Muscle of leg (tissue), 11 donors: ENCODE results near the gene PBRM1. TPM values are rescaled to one million over a fixed set of nuclear protein-coding genes. Genes with fewer than 3 reads are reported as not detected.

Experiments
- DNase-seq: peaks from one replicate; pipeline ENCODE4 v3.0.0; 2013
- H3K27ac ChIP-seq: one replicate; pipeline ENCODE4 v1.5.1; 2013; ENCODE audit warnings: mild to moderate bottlenecking, low read length, control low read depth
- H3K27me3 ChIP-seq: one replicate; pipeline ENCODE4 v1.6.1; 2013; ENCODE audit warnings: low read length; ENCODE audit not compliant: control insufficient read depth, insufficient read depth
- H3K36me3 ChIP-seq: one replicate; pipeline ENCODE4 v1.6.1; 2013; ENCODE audit warnings: low read length; ENCODE audit not compliant: control insufficient read depth, insufficient read depth
- H3K4me1 ChIP-seq: one replicate; pipeline ENCODE4 v1.6.1; 2013; ENCODE audit warnings: low read length; ENCODE audit not compliant: control insufficient read depth, insufficient read depth
- H3K4me3 ChIP-seq: one replicate; pipeline ENCODE4 v1.5.1; 2013; ENCODE audit warnings: low read length, control low read depth
- H3K9me3 ChIP-seq: replicated peaks from 2 replicates; pipeline ENCODE4 v1.6.1; 2013; ENCODE audit warnings: low read depth, low read length; ENCODE audit not compliant: control insufficient read depth
- WGBS: methylation state at CpG from one replicate; pipeline ENCODE4 v1.1.5; 2013; ENCODE audit warnings: missing lambda C conversion rate; ENCODE audit not compliant: insufficient coverage; 5-methylcytosine and 5-hydroxymethylcytosine counted together
- polyA plus RNA-seq, 8 donors: library from polyadenylated mRNA; unstranded; fragments of 120-200 nt; gene quantifications; one replicate each; pipeline versions ENCODE4 v1.2.1 to v1.2.3, GENCODE V29; 2013; ENCODE audit warnings: inconsistent platforms in 1 of 8, low replicate concordance in 1 of 8; ENCODE audit not compliant: insufficient read length in 8 of 8, insufficient read depth in 1 of 8
- total RNA-seq: library from RNA; stranded (reverse); fragments of 120-200 nt; gene quantifications from one replicate; pipeline ENCODE4 v1.2.4, GENCODE V29; 2013

Gene PBRM1
- total and polyA plus RNA-seq, 9 donors: 26.1 to 53.1 (median 47.3) TPM

DNA sequence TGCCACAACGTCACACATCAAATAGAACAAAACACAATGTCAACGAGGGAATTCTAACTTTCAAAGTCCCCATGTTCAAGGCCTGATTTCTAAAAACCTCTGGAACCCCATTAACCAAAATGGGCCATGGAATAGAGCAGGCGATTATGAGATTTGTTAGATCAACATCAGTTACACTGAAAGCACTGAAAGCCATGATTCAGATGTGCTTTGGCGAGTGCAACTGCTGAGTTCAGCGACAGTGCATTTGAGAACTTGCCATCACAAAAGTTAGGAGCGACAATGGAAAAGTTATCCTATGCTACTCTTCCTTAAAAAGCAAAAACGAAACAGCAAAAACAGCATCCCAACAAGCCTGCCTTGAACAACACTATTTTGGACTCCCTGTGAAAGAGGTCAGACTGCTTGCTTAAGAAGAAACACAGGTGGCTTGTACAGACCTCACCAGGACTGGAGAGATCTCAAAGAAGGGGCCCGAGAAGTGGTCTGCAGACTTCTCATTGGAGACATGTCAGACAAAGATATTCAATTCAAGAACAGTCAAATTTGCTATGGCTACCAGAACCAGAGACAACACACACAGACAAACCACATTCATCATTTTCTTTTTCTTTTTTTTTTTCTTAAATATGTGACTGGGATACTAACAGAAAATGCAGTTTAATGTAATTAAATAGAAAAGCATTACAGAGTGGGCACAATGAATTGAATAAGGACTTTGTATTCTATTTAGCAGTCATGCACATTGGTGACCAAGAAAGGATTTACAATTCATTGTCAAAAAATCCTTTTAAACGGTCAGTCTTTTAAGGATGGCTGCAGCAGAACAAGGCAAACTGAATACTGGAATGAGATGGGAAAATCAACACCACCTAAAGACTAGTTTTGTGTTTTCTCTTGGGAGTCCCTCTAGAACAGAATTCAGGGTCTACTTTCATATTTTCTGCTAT lies 128.4 kb downstream of the PBRM1 start:
- DNase-seq: no peak
- H3K27ac ChIP-seq: no peak overlapping the region
- H3K4me1 ChIP-seq: no peaks in the 10 kb centered on the region
- 96% methylated on average over 4 of the region's 9 CpGs for WGBS
- H3K36me3 ChIP-seq: peaks cover 53% of the 10 kb centered on the region
- no peaks in the 10 kb centered on the region for H3K27me3 ChIP-seq
- no peaks in the 10 kb centered on the region for H3K9me3 ChIP-seq
- H3K4me3 ChIP-seq: no peak overlapping the region

DNA sequence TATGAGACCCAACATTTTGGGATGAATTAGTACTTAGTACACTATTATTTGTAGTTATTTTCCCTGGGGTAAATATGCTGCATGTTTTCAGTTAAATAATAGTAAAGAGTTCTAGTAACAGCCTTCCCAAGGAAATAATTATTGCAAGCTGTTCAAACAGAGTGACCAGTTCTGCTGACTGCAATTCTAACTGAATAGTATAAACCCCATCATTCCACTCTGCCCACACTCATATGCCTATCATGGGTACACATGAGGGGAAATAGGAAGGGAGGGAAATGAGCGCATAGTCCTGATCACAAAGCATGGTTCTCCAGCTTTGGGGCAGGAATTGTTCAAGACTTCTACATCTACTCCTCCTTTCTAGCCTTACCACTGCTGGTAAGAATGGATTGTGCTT lies 130.7 kb downstream of the PBRM1 start:
- Histone ChIP-seq H3K36me3 (peaks cover 59% of the 10 kb centered on the region), H3K27me3 (no peaks in the 10 kb centered on the region)

DNA sequence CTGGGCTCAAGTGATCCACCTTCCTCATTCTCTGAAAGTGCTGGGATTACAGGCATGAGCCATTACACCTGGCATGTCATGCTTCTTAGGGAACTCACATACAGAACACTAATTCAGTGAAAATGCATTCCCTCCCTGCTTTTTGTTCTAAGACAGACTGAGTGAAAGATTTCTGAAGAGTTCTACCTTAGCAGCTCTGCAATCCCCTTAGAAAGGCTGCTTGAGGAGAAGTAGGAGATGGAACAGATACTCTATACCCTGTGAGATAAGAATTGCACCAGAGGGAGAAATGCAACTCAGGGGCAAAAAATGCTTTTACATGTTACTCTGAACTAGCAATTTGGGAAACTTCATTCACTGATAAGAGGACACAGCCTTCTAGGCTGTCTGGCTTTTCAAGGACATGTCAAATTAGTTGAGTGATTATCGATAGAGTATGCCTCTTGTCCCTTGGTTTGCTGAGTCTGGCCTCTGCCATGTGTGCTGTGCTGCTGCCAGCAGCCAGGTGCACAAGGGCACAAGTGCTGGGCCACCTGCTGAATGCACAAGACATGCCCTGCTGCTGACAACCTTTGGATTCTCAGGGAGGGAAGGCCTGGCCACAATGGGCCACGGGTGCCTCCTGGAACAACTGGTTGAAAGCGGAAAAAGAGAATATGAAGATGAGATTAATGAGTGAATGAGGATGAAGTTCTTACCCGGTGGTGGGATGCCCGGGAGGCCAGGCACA lies 131.5 kb downstream of the PBRM1 start:
- Histone ChIP-seq H3K4me1 (no peaks in the 10 kb centered on the region), H3K4me3 (no peak overlapping the region), H3K27me3 (no peaks in the 10 kb centered on the region), H3K9me3 (no peaks in the 10 kb centered on the region), H3K36me3 (peaks cover 55% of the 10 kb centered on the region), H3K27ac (no peak overlapping the region)
- WGBS: 97% methylated on average over 5 of the region's 5 CpGs
- no peak for DNase-seq

More for the DNA sequence above, 130.7 kb downstream of the PBRM1 start:
- Histone ChIP-seq H3K4me1 (no peaks in the 10 kb centered on the region), H3K27ac (no peak overlapping the region), H3K9me3 (no peaks in the 10 kb centered on the region), H3K4me3 (no peak overlapping the region)
- WGBS: no CpG with 5 or more reads among the region's 1 CpG
- no peak for DNase-seq

DNA sequence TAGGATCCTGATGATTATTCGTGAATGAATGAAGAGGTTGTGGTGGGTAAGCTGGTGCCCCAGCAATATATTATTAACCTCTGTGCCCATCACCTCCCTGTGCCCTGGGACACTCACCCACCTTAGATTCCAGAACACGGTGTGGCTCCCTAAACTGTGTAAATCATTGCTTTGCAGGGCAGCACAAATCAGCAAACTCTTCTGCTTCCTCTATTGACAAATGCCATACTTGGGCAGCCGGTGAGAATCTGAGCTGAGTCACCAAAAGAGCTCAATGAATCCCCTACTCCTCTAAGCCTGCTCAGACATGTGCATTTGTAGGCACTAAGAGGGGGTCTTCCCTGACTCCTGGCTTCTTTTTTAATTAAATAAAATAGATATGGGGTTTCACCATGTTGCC lies 133.6 kb downstream of the PBRM1 start:
- Histone ChIP-seq H3K27me3 (no peaks in the 10 kb centered on the region), H3K9me3 (no peaks in the 10 kb centered on the region), H3K36me3 (peaks cover 50% of the 10 kb centered on the region), H3K27ac (no peak overlapping the region), H3K4me3 (no peak overlapping the region), H3K4me1 (no peaks in the 10 kb centered on the region)
- WGBS: 88% methylated on average over 1 of the region's 3 CpGs
- DNase-seq: no peak

DNA sequence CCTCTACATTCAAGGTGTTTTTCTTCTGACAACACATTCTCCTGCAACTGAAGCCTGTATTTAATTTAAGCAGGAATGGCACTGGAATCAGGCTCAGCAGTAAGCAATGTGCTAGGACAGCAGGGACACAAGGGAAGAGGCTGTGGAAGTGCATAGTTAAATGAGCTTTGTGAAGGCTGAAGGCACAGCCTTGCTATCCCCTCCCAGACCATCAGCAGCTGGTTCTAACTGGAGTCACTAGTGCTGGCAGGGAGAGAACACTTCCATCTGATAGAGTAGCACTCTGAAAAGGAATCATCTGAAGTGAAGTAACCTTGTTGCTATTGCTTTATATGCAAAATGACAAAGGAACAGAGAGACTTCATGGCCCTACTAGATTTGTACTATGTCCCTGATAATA lies 134.6 kb downstream of the PBRM1 start:
- no peaks in the 10 kb centered on the region for H3K9me3 ChIP-seq
- H3K4me1 ChIP-seq: no peaks in the 10 kb centered on the region
- no peak overlapping the region for H3K4me3 ChIP-seq
- H3K36me3 ChIP-seq: peaks cover 44% of the 10 kb centered on the region
- no peak overlapping the region for H3K27ac ChIP-seq
- no peak for DNase-seq
- no peaks in the 10 kb centered on the region for H3K27me3 ChIP-seq

DNA sequence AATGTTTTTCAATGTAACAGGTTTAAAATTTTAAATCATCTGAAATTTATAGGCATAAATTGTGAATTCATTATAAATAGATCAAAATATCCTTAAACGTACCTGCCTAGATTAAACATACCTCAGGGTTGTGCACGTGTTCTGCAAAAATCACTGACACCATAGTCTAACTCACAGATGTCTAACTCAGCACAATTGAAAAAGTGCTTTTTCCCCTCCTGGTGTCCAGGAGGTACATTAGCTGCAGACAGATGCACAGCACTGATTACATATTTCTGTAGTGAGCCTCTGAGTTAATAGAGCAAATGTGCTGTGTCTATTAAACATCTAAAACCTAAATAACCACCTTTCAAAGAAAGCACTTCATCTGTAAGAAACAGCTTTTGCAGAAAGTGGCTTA lies 138.6 kb downstream of the PBRM1 start:
- WGBS: 100% methylated on average over 1 of the region's 2 CpGs
- no peaks in the 10 kb centered on the region for H3K4me1 ChIP-seq
- H3K36me3 ChIP-seq: peaks cover 33% of the 10 kb centered on the region
- no peaks in the 10 kb centered on the region for H3K27me3 ChIP-seq
- H3K27ac ChIP-seq: no peak overlapping the region
- DNase-seq: no peak
- no peaks in the 10 kb centered on the region for H3K9me3 ChIP-seq
- no peak overlapping the region for H3K4me3 ChIP-seq

DNA sequence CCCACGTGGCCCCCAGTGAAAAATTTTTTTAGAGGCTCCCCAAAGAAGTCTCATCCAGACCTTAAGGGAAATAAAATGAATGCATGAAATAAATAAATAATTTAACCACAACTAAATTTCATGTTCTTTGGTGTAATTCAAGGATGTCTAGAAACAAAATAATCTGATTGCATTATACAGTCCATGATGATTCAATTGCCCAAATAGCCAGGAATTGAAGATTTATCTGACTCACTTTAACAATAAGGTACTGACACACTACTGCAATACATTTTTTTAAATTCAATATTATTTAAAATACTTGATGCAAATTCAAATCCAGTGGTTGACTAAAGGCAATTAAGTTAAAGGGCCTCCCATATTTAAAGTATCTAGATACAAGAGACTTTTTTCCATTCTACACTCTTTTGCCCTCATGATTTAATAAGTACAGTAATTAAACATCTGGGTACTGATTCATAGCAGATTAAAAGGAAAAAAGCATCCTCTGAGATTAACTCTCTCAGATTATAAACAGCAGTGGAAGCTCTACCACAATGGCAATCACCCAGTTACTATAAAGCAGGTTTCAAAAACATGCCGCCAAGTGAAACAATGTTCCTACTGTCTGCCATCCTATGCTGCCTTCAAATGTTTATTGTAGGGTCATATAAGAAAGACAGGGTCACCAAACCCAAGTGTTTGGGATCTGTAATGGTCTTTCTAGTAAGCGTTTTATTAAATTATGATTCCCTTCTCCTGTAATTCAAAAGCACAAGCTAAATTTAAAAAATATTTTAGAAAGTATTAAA lies 139.4 kb downstream of the PBRM1 start:
- WGBS: no CpG with 5 or more reads among the region's 3 CpGs
- DNase-seq: no peak
- H3K4me3 ChIP-seq: no peak overlapping the region
- H3K27me3 ChIP-seq: no peaks in the 10 kb centered on the region
- H3K36me3 ChIP-seq: peaks cover 28% of the 10 kb centered on the region
- H3K27ac ChIP-seq: no peak overlapping the region
- H3K4me1 ChIP-seq: no peaks in the 10 kb centered on the region
- no peaks in the 10 kb centered on the region for H3K9me3 ChIP-seq

DNA sequence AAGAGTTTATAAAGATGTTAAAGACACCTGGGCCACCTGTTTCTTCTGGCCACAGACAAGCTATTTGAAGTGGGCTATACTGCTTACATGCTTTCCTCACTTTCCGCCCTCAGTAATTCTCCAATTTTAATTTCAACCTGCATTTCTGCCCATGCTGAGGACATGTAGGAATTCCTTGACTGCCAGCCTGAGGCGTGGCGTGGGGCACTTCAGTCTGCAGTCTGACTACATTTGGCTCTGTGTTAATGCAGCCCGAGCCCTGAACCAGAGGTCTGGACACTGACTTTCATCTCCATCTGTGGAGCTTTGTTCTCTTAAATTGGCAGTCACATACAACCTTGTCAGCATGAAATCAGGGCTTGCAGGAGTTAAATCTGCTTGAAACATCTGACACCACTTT lies 140.8 kb downstream of the PBRM1 start:
- Histone ChIP-seq H3K9me3 (no peaks in the 10 kb centered on the region), H3K4me3 (no peak overlapping the region), H3K36me3 (peaks cover 26% of the 10 kb centered on the region), H3K27ac (no peak overlapping the region), H3K4me1 (no peaks in the 10 kb centered on the region), H3K27me3 (no peaks in the 10 kb centered on the region)
- DNase-seq: no peak
- WGBS: 89% methylated on average over 4 of the region's 4 CpGs

DNA sequence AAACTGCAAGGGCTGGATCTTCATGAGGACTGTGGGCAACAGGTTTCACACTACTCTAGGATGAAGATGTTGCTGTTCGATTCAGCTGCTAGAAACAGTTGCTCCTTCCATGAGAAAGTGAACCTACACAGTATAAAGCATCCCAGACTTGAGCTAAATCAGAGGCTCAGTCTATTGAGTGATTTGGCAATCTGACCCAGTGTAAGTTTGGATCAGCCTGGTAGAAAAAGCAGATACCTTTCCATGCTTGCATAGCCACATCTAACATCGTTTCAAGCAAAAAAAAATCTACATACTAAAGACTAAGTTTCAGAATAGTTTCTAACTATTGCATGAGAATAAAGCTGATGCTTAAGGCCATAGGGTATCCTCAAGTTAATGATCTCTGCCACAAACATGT lies 144.7 kb downstream of the PBRM1 start:
- H3K4me1 ChIP-seq: peaks cover 23% of the 10 kb centered on the region
- WGBS: no CpG with 5 or more reads among the region's 2 CpGs
- no peaks in the 10 kb centered on the region for H3K9me3 ChIP-seq
- no peak for DNase-seq
- no peak overlapping the region for H3K27ac ChIP-seq
- no peaks in the 10 kb centered on the region for H3K27me3 ChIP-seq
- peaks cover 20% of the 10 kb centered on the region for H3K36me3 ChIP-seq
- H3K4me3 ChIP-seq: no peak overlapping the region
